Measurements from ENCODE around the gene SAMM50. TPM values are rescaled to one million over a fixed set of nuclear protein-coding genes. Genes with fewer than 3 reads are reported as not detected.

SAMM50 gene
- total RNA-seq, 1 experiment from 2014 or later, result 55.3 TPM

DNA sequence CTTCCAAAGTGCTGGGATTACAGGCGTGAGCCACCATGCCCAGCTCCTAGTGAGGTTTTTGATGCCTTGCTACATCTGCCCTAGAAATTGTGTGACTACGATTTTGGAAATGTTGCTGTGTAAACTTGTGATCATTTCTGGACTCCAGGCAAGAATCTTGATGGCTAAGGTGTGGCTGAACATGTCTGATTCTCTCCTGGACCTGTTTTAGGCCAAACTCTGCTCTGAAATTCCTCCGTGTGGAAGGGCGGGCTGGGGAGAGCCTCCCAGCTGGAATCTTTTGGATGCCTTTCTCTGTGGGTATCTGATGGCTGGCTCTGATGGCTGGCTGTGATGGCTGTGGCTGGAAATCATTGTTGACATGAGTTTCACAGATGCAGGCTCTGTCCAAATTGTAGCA, 23.5 kb upstream of the SAMM50 start:
- Mint-ChIP-seq H3K36me3 (ENCODE audit: insufficient read depth, unreplicated experiment) (peaks cover 27% of the 10 kb centered on the region), H3K27me3 (ENCODE audit: unreplicated experiment) (no peaks in the 10 kb centered on the region), H3K4me1 (ENCODE audit: low read depth, unreplicated experiment) (no peaks in the 10 kb centered on the region), H3K9me3 (ENCODE audit: low read depth, unreplicated experiment) (no peaks in the 10 kb centered on the region), H3K4me3 (ENCODE audit: low read depth, unreplicated experiment) (no peak overlapping the region), H3K27ac (ENCODE audit: unreplicated experiment) (no peak overlapping the region)
- TF ChIP-seq, protein P1, sequence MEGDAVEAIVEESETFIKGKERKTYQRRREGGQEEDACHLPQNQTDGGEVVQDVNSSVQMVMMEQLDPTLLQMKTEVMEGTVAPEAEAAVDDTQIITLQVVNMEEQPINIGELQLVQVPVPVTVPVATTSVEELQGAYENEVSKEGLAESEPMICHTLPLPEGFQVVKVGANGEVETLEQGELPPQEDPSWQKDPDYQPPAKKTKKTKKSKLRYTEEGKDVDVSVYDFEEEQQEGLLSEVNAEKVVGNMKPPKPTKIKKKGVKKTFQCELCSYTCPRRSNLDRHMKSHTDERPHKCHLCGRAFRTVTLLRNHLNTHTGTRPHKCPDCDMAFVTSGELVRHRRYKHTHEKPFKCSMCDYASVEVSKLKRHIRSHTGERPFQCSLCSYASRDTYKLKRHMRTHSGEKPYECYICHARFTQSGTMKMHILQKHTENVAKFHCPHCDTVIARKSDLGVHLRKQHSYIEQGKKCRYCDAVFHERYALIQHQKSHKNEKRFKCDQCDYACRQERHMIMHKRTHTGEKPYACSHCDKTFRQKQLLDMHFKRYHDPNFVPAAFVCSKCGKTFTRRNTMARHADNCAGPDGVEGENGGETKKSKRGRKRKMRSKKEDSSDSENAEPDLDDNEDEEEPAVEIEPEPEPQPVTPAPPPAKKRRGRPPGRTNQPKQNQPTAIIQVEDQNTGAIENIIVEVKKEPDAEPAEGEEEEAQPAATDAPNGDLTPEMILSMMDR (IDR thresholded peaks at IDR 0.05; ENCODE audit: unreplicated experiment), result no peak
- CTCF ChIA-PET, result no interaction called here
- no TSS peak for BruUV-seq (replicated peaks)
- intact Hi-C loops (cut with micrococcal nuclease; ENCODE audit: unreplicated experiment), result no loop called here
- DNase-seq, result no peak

DNA sequence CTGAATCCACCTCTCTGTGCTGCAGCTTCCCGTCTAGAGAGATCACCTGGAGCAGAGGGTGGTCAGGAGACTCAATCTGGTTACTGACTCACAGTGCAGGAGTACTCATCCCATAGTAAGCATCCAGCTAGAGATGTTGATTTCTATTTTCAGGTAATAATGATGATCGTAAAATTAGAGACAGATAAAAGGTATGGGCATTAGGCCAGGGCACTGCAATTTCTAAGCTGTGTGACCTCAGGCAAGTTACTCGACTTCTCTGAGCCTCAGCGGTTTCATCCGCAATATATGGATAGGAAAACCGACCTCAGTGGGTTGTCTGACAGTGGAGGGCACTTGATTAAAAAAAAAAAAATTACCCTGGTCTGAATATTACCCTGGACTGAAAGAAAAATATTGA, 13.8 kb upstream of the SAMM50 start:
- no peak for DNase-seq
- Mint-ChIP-seq H3K9me3 (ENCODE audit: low read depth, unreplicated experiment) (no peaks in the 10 kb centered on the region), H3K36me3 (ENCODE audit: insufficient read depth, unreplicated experiment) (peaks cover 21% of the 10 kb centered on the region), H3K27ac (ENCODE audit: unreplicated experiment) (no peak overlapping the region), H3K4me1 (ENCODE audit: low read depth, unreplicated experiment) (no peaks in the 10 kb centered on the region), H3K4me3 (ENCODE audit: low read depth, unreplicated experiment) (no peak overlapping the region), H3K27me3 (ENCODE audit: unreplicated experiment) (no peaks in the 10 kb centered on the region)
- intact Hi-C loops (cut with micrococcal nuclease; ENCODE audit: unreplicated experiment), result no loop called here
- CTCF ChIA-PET, result interaction anchor here (0.5 to 2.0 kb wide), 3 partner anchors 14 to 58 kb away, joined by 3 to 9 read pairs (median 7); partner anchors contain the start of gene SAMM50
- BruUV-seq (replicated peaks), result no TSS peak
- TF ChIP-seq, protein P1 (IDR thresholded peaks at IDR 0.05; ENCODE audit: unreplicated experiment), result no peak

DNA sequence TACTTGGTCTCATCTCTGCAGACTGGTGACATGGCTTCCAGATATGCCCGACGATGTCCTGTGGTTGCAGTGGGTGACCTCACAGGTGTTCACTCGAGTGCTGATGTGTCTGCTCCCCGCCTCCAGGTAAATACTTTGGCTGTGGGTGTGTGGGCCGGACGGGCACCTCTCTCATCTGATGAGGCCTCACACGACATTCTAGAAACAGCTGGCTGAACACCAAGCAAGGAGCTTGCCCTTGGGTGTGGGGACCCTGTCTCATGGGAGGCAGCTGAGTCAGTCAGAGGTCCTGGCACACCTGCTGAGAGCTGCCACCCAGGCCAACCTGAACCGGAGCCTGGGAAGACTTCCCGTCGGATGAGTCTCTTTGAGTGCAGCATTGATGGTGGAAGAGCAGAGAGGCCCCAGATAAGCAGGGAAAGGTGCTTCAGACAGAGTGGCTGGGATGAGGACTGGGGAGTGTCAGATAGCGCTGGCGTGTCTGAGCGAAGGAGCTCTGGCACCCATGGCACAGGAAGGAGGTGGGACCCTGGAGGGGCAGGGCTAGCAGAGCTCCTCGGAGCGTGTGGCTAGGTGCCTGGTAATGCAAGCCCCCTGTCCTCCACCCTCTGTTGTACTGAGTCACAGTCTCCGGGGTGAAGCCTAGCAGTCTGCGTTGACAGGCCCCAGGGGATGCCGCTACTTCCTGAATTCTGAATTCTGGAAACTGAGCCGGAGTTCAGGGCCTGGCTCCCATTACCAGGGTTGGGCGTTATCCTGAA, 10.4 kb upstream of the SAMM50 start:
- Mint-ChIP-seq H3K36me3 (ENCODE audit: insufficient read depth, unreplicated experiment) (peaks cover 10% of the 10 kb centered on the region), H3K4me3 (ENCODE audit: low read depth, unreplicated experiment) (no peak overlapping the region), H3K4me1 (ENCODE audit: low read depth, unreplicated experiment) (no peaks in the 10 kb centered on the region), H3K27ac (ENCODE audit: unreplicated experiment) (no peak overlapping the region), H3K9me3 (ENCODE audit: low read depth, unreplicated experiment) (no peaks in the 10 kb centered on the region), H3K27me3 (ENCODE audit: unreplicated experiment) (no peaks in the 10 kb centered on the region)
- DNase-seq, result no peak
- CTCF ChIA-PET, result interaction anchor here (1.3 to 2.0 kb wide), 2 partner anchors 58 to 60 kb away, joined by 6 to 15 read pairs; no protein-coding TSS in a partner anchor
- intact Hi-C loops (cut with micrococcal nuclease; ENCODE audit: unreplicated experiment), result no loop called here
- BruUV-seq (replicated peaks), result no TSS peak
- TF ChIP-seq, protein P1 (IDR thresholded peaks at IDR 0.05; ENCODE audit: unreplicated experiment), result no peak

DNA sequence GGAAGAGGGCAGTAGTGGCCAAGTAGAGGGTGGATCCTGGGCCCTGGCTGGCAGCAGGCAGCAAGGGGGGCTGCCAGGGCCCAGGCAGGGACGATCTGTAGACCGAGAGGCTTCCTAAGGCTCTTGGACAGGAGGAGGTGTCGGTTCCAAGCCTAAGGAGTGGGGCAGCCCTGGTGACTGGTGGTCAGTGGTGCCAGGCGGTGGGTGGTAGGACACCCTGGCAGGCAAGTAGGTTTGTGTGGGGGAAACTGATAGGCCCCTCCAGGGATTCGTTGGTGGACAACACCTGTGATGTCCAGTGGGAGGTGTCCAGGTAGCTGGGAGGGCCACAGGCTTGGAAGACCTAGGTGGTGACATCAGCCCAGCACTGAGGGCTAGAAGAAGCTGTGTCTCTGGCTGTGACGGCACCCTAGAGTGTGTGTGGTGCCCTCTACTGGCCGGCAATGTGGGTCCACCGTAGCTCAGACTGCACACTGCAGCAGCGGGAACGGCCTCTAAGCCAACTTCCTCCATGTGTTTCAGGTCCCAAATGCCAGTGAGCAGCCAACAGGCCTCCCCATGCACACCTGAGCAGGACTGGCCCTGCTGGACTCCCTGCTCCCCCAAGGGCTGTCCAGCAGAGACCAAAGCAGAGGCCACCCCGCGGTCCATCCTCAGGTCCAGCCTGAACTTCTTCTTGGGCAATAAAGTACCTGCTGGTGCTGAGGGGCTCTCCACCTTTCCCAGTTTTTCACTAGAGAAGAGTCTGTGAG, 9.4 kb upstream of the SAMM50 start:
- CTCF ChIA-PET, result interaction anchor here (0.5 to 2.0 kb wide), 13 partner anchors 9 to 680 kb away, joined by 3 to 72 read pairs (median 5); partner anchors contain the start of gene SAMM50
- TF ChIP-seq, protein P1 (IDR thresholded peaks at IDR 0.05; ENCODE audit: unreplicated experiment), result peak; percentile 72
- no peaks in the 10 kb centered on the region for H3K4me1 Mint-ChIP-seq (ENCODE audit: low read depth, unreplicated experiment)
- BruUV-seq (replicated peaks), result no TSS peak
- H3K27ac Mint-ChIP-seq (ENCODE audit: unreplicated experiment), result no peak overlapping the region
- peak; percentile 82 for DNase-seq
- H3K36me3 Mint-ChIP-seq (ENCODE audit: insufficient read depth, unreplicated experiment), result peaks cover 10% of the 10 kb centered on the region
- intact Hi-C loops (cut with micrococcal nuclease; ENCODE audit: unreplicated experiment), result loop anchor here (1.0 kb wide), 1 partner anchor 63 kb away; no protein-coding TSS in a partner anchor
- H3K27me3 Mint-ChIP-seq (ENCODE audit: unreplicated experiment), result no peaks in the 10 kb centered on the region
- no peak overlapping the region for H3K4me3 Mint-ChIP-seq (ENCODE audit: low read depth, unreplicated experiment)
- no peaks in the 10 kb centered on the region for H3K9me3 Mint-ChIP-seq (ENCODE audit: low read depth, unreplicated experiment)
